Measurements from ENCODE around the gene FOXO6.
"Not testable (repeated sequence)": the region's sequence is repeated elsewhere in the genome, so short reads cannot be mapped to it uniquely, and the experiment has no call there.

FOXO6 gene

DNA sequence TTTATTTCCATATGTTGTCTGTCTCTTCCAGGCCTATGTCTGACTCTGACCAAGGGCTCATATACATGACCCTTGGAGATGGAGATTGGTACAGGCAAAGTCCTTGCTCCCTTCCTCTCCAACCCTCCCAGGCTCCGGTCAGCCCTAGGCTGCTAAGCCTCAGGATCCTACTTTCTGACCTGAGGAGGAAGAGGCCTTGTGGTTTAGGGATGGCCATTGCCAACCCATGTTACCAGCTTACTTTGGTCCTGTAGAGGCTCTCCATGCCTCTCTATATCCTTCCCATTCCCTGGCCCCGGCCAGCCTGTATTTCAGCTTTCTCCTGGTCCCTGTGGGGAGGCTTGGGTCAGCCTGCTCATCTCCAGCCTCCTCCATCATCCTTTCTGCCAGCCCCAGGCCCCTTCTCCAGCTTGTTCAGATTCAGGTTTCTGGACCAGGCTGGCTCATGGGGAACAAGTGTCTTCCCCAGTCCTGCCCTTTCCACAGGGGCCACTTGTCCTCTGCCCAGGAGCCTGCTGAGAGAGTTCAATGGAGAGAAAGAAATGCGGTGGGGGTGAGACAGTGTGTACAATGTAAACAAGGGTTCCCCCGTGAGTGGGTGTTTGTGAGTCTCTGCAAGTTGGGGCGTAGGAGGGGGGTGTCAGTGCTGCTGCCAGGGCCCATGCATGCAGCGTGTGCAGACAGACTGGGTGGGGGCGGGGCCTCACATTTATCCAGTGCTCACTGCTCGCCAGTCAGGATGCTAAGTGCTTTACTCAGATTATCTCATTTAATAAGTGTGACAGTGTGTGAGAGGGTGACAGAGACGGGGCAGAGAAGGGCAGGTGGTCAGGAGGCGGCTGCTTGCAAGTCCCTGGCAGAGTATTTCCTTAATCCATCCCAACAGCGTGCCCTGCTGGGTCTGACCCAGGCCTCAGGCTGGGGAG, 31.3 kb upstream of the FOXO6 start:
- DNase-seq (ENCODE audit: low spot score): no peak

DNA sequence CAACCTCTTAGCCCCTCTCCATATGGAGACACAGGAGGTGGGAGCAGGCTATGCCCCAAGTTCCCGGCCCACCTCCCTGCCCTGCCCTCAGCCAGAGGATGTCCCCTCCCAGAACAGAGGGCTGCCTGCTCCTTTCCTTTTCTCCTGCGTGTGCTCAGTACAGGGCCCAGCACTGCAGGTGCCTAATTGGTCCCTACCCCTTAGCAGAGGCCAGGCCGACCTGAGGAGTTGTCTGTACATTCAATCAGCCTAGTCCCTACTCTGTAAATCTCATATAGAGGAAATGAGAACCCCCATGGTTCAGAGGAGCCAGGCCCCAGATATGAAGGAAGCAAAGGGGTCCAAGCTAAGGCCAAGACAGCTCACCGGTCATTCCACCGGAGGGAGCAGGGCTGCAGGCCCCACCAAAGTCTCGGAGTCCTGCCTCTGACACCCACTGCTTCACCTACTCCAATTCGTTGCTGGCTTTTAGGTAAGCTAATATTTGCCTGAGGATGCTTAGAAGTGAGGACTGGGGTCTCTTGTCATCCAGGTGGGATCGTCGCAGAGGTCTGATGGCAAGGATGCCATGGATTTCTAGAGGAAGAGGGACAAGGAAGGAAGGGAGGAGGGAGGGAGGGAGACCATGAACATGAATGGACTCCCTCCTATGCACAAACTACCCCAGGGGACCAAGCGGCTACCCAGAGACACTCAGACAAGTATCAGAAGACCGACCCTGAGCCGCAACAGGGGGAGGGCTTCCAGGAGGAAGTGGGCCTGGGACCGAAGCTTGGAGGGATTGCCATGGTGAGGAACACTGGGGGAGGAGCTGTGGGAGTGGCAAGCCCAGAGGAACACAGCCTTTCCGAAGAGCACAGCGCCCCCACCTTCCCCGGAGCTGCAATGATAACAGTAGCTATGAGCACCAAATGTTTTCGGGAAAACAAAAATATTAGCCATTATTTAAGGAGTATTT, 30.4 kb upstream of the FOXO6 start:
- no peak for DNase-seq (ENCODE audit: low spot score)

DNA sequence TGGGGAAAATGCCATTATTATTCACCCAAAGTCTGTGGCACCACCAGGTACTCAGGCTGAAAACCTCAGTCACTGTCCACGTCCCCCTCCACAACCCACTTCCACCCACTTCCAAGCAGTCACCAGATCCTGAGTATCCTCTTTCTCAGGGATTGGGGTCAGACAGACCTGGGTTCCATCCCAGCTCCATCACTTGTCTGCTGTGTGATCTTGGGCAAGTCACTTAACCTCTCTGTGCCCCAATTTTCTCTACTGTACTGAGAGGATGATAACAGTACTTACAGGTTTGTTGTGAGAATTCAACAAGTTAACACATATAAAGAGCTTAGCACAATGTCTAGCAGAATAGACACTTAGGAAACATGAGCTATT, 29.7 kb upstream of the FOXO6 start:
- DNase-seq (ENCODE audit: low spot score): no peak

DNA sequence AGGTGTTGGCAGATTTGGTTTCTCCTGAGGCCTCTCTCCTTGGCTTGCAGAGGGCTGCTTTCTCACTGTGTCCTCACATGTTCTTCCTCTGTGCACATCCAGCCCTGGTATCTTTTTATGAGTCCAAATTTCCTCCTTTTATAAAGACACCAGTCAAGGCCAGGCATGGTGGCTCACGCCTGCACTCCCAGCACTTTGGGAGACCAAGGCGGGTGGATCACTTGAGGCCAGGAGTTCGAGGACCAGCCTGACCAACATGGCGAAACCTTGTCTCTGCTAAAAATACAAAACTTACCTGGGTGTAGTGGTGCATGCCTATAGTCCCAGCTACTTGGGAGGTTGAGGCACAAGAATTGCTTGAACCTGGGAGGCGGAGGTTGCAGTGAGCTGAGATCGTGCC, 29.1 kb upstream of the FOXO6 start:
- DNase-seq (ENCODE audit: low spot score): not testable (repeated sequence)

DNA sequence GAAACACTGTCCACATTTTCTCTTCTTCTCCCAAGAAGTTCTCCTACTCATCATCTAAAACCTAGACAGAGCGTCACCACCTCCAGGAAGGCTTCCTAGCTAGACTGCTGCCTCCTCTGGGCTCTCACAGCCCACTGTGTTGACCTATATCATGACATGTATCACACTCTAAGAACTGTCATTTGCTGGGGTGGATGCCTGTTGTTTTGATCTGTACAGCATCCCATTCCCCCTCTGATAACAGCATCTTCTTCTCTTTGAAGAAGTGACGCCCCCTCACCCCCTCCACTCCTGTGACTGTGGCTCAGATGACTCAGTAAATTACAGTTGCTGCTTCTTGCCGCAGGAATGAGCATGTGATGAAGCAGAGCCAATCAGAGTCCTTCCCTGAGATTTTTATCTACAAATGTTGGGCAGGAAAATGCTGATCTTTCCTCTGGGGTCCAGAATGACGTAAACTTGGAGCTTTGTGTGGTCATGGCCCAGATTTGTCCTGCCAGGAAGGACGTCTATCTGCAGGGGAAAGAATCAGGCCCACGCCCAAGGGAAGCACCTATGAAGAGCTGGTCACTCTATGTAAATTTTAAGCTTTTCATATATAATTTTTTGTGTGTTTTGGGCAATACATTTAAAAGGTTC, 28.0 kb upstream of the FOXO6 start:
- DNase-seq (ENCODE audit: low spot score): no peak

DNA sequence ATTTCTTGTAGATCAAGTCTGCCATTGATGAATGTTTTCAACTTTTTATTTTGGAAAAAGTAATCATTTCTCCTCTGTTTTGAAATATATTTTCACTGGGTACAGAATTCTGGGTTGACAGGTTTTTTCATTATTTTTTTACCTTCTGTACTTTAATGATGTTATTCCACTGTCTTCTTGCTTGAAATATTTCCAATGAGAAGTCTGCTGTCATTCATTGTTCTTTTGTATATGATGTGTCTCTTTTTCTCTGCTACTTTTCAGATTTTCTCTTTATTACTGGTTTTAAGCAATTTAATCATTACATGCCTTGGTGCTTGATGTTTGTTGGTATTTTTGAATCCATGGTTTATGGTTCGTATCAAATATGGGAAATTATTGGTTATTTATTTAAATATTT, 22.4 kb upstream of the FOXO6 start:
- no peak for DNase-seq (ENCODE audit: low spot score)

DNA sequence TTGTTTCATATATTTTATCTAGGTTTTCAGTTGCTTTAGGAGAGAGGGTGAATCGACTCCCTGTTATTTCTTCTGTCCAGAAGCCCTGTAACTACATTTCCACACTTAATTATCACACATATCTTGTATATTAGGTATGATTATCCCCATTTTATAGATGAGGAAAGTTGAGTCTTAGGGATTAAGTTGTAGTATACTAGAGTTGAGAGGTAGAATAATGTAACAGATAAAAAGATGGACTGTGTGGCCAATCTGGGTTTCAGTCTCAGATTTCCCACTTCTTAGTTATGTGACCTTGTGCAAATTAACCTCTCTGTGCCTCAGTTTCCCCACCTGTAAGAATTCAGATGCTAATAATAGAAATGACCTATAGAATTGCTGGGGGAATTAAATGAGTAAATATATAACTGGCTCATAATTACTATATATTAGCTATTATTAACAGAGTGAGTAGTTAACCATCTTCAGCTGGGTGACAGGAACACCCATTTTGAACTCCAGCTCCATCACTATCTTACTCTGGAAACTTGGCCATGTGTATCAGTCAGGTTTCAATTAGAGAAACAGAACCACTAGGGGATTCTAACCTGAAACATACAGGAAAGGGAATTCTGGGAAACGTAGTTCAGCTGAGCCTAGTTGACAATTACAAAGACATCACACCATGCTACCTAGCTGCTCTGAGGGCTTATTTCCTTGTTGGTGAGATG, 20.4 kb upstream of the FOXO6 start:
- no peak for DNase-seq (ENCODE audit: low spot score)

DNA sequence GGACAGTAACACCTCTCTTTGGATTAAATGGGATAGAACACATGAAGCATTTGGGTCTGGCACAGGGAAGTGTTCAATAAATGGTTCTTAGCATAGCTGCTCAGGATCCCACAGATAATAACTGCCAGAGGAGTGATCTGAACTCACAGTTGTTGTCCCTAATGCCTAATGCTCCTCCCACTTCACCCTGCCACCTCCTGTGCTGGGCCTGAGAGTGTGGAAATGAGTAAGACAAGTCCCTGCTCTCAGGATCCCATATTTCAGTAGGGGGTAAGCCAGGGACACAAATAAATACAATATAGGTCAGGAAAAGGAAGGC, 19.9 kb upstream of the FOXO6 start:
- no peak for DNase-seq (ENCODE audit: low spot score)

DNA sequence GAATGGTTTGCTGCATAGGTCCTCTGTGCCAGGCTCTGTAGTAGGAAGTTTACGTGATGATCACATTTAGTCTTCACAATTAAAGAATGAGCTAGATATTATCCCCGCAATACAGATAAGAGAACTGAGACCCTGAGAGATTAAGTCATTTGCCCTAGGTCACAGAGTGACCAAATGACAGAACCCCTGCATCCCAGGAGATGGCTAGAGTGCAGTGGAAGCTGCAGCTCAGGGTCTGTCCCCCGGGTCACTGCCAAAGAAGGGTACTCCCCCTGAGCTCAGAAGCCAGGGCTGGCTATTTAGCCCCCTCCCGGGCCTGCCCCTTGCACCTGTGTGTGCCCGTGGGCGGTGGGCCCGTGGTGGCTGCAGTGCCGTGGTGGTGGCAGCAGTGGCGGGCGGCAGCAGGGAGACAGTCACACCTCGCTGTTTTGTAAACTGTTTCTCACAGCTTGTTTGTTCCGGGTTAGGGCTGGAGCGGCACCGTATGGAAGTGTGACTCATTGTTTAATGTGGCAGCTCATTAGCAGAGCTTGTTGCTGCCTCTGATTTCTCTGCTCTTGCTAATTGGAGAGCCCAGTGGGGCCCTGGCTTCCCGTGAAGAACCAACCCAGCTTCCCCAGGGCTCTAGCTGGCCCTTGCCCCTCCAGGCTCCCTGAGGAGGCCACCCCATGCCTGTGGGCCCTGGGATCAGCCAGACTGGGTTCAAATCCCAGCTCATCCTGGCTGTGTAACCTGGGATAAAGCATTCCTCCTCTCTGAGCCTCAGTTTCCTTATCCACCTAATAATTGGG, 19.3 kb upstream of the FOXO6 start:
- DNase-seq (ENCODE audit: low spot score): no peak

DNA sequence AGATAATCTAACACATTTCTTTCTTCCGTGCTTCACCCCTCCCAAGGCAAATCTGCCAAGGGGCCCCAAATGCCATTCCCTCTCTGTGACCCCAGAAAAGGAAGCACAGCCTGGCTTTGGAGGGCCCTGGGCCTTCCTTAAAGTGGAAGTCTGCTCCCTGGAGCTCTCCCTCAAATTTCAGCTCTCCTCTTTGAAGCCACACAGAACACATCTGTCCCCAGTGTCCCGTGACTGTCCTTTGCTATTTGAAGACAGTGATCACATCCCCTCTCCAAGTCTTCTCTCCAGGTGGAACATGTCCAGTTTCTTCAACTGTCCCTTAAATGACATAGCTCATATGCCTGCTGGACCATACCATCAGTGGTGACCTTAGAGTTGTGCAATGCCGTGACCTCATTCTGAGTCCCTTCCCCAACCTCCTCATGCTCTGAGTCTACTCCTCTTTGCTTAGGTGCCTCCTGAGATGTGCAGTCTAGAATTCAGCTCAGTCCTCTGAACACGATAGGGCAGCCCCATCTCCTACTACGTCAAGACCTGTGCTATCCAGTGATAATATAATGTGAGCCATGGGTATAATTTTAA, 18.4 kb upstream of the FOXO6 start:
- no peak for DNase-seq (ENCODE audit: low spot score)

DNA sequence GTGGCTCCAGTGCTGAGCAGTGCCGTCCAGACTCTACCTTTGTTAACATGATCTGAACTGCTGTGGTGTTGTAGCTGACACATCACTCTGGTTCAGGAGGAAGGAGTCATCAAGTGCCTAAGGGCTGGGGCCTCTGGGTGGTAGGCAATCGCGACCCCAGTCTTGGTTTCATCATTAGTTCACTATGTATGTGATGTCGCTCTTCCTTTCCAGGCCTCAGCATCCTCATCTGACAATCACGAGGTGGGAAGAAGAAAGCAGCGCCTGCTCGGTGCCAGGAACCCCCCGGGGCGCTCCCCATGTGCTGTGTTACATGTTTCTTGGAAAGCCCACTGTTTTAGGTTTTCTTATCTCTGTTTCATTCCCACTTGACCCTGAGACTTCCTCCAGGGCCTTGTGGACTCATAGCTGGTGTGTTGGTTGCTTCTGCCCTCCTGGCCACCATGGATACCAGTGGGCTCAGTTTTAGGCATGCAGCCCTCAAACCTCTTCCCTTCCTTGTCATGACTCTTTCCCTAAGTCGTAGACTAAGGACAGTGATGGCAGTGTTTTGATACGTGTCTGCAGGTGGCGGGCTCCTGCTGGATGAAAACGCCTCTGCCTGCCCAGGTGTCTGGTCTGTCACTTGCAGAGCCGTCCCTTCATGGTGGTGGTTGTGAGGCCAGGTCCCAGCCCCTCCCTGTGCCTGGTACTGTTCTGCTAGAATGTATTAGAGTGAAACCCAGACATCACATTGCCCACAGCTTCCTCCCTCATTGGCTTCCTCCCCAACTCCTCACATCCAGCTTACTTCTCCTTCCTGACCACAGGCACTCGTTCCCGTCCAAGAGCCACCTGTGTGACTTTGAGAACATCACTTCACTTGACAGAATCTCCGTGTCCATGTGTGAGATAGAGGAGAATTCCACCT, 17.2 kb upstream of the FOXO6 start:
- no peak for DNase-seq (ENCODE audit: low spot score)

DNA sequence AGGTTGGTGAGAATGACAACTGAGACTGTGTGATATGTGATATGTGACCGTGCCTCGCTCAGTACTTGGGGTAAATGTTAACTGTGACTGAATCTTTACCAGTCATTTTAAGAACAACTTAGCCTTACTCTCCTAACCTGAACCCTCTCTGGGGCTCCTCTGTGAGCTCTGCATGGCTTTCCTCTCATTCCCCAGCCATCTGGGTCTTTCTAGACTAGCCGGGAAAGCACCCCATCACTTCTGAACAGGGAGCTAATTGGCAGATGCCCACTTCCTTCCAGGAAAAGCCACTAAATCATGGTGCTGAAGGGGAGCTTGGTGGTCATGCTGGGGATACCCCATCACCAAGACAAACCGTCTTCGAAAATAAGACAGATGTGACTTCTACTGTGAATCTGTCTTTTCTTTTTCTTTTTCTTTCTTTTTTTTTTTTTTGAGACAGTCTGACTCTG, 16.5 kb upstream of the FOXO6 start:
- DNase-seq (ENCODE audit: low spot score): no peak

DNA sequence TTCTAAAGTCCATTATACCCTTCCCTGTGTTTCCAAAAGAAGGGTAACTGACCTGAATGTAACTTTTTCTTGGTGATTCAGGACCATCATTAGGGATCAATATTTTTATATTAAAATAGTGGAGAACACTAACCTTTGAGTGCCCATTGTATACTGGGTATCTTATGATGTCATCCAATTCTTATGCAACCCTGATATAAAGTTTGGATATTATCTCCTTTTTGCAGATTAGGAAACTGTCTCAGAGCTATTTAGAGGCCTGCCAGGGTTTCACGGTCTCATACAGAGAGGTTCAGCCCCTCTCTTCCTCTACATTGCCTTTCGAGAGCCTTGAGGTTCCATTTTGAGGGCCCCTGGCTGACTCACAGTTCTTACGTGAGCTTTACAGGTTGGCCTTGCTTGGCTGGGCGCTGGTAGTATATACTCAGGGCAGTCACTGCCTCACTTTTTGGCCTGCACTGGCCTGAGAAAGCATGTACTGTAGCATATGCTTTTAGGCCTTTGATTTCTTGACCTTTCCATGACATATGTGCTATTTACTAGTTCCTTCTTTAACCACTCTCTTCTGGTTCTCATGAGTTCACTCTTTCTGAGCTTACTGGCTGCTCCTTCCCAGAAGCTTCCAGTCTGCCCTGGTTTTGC, 15.7 kb upstream of the FOXO6 start:
- no peak for DNase-seq (ENCODE audit: low spot score)

DNA sequence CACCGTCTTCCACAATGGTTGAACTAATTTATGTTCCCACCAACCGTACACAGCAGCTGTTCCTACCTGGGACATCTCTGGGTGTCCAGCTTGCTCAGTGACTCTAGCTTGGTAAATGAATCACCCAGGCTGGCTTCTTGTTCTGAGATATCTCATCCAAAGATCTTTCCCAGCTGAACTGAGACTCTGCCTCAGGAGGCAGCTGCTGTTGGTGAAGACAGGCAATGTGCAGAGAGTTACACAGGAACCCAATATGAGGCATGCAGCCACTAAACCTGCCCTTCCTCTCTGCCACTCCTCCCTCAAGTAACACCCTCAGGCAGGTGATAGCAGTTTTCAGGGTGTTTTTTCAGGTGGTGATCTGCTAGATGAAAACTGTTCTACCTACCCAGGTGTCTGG, 14.0 kb upstream of the FOXO6 start:
- DNase-seq (ENCODE audit: low spot score): no peak

DNA sequence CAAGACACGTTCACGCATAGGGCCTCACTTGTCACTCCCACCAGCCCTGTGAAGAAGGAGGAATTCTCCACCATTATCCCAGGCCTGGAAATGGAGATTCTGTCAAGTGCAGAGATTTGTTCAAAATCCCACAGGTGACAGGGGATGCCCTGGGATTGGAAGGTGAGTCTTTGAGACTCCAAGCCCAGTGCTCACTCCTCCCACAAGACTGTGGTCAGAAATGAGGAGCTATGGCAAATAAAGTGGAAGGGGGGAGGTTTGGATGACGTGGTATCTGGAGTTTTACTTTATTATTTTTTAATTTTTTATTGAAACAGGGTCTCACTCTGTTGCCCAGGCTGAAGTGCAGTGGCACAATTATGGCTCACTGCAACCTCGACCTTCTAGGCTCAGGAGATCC, 12.8 kb upstream of the FOXO6 start:
- no peak for DNase-seq (ENCODE audit: low spot score)

DNA sequence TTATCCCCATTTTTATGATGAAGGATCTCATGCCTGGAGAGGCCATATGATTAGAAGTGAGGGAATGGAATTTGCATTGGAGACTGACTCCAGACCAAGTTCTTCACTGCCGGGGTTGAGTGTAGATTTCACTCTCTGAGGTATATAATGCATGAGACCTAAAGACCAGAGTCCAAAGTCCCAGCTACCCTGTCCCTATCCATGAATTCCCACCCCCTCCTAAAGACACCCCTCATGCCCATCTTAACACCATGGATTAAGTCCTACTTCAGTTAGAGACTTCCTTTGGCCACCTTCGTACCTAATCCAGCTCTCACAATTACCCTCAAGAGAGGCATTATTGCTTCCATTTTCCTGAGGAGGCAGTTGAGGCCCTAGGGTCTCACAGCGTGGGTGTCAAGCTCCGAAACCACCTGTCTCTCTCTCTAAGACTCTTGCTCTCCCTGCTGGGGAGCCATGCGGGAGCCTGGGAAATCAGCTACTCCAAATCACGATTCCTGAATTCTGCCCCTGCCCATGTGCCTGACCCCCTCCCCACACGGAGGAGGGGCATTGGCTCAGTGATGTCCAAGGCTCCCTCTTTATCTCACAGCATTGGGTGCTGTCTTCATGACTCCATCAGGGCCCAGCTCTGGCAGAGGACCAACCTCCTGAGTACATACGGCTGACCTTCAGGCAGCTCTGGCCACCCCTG, 11.7 kb upstream of the FOXO6 start:
- DNase-seq (ENCODE audit: low spot score): no peak

DNA sequence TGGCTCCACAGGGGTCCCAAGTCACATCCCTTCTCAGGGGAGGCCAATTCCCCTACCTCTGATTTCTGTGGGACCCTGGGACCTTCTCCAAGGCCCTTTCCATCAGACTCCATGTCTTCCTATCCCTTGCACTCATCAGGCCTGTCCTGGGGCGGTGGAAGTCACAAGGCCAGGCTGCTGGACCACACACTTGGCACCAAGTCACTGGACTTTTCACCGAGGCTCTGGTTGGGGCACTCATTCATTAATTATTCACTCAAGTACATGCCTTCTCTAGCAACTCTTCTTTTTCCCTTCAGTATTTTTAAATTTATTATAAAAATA, 11.2 kb upstream of the FOXO6 start:
- no peak for DNase-seq (ENCODE audit: low spot score)

DNA sequence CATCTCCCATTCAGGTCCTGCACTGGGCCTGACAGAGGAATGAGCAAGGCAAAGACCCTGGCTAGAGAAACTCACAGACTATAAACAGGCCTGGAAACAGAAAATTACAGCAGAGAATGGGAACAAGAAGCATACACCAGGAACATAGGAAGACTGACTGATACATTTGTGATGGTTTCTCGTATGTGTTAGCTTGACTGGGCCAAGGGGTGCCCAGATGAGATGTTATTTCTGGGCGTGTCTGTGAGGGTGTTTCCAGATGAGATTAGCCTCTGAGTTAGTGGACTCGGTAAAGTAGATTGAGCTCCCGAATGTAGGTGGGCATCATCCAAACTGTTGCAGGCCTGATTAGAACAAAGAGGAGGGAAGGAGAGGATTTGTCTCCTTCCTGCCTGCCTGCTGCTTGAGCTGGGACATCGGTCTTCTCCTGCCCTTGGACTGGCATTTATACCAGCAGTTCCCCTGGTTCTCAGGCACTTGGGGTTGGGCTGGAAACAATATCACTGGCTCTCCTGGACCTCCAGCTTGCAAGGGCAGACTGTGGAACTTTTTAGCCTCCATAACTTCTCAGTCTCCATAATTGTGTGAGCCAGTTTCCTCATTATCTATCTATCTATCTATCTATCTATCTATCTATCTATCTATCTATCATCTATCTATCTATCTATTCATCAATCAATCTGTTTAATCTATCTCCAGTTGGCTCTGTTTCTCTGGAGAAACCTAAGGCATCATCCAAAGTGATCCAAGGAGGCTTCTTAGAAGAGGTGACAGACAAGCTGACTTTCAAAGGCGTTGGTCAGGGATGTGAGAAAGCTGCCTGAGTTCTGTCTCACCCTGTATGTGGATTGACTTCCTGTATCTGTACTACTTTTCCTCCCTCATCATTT, 9.7 kb upstream of the FOXO6 start:
- no peak for DNase-seq (ENCODE audit: low spot score)

All from NAMALWA (cell line).